ENCODE measurements around the gene MDM2. TPM values are rescaled to one million over a fixed set of nuclear protein-coding genes. Genes with fewer than 3 reads are reported as not detected.

Gene MDM2
- total and polyA plus RNA-seq, 10 donors: 41.5 to 248 (median 111) TPM

DNA sequence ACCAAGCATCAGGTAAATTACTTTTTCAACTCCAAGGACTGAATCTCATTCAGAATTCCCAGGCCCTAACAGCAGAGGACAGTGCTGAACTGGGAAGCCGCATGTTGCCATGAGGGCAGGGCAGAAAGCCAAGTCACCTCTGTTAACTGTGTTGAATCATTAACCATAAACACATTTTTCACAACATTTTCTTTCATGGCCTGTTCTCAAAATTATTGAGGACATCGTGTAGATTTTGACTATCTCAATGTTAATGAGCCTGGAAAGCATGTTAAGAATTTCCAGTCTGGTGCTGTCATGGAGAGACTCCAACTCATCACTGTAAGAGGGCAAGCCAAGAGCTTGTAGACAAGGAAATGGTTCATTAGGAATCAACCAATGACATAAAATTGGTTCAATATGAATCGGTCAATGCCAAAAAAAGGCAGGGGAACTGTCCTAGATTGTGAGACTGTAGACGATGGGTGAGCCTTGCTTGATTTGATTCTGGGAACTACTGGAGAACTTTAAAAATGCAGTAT, 91.3 kb downstream of the MDM2 start:
- intact Hi-C loops (cut with DNase I; ENCODE audit: low total_unique reads): no loop called here
- H3K27me3 ChIP-seq (replicated peaks in 1 of 7): no peaks in the 10 kb centered on the region
- H3K4me1 ChIP-seq: peaks cover 0 to 38% (median 23%) of the 10 kb centered on the region in 6 donors
- TF ChIP-seq POLR2AphosphoS5 (IDR thresholded peaks at IDR 0.05) (peak in 1 of 3 donors; percentile 22), POLR2A (IDR thresholded peaks at IDR 0.05) (no peak)
- H3K36me3 ChIP-seq: no peaks in the 10 kb centered on the region
- no peak overlapping the region for H3K4me3 ChIP-seq
- no peaks in the 10 kb centered on the region for H3K9me3 ChIP-seq
- no peak for DNase-seq
- 64 to 91% (median 80%) methylated on average over 4 of the region's 4 CpGs for WGBS, 5 donors
- no peak overlapping the region for H3K27ac ChIP-seq

DNA sequence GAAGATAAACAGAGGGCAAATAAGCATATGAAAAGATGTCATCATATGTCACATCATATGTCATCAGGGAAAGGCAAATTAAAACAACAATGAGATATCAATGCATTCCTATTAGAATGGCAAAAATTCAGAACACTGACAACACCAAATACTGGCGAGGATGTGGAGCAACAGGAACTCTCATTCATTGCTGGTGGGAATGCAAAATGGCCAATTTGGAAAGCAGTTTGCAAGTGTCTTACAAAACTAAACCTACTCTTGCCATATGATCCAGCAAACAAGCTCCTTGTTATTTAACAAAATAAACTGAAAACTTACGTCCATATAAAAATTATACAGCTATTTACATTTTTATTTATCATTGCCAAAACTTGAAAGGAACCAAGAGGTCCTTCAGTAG, 92.3 kb downstream of the MDM2 start:
- H3K27ac ChIP-seq: no peak overlapping the region
- H3K27me3 ChIP-seq (replicated peaks in 1 of 7): no peaks in the 10 kb centered on the region
- peaks cover 3 to 47% (median 31%) of the 10 kb centered on the region in 6 donors for H3K4me1 ChIP-seq
- TF ChIP-seq, protein P1, sequence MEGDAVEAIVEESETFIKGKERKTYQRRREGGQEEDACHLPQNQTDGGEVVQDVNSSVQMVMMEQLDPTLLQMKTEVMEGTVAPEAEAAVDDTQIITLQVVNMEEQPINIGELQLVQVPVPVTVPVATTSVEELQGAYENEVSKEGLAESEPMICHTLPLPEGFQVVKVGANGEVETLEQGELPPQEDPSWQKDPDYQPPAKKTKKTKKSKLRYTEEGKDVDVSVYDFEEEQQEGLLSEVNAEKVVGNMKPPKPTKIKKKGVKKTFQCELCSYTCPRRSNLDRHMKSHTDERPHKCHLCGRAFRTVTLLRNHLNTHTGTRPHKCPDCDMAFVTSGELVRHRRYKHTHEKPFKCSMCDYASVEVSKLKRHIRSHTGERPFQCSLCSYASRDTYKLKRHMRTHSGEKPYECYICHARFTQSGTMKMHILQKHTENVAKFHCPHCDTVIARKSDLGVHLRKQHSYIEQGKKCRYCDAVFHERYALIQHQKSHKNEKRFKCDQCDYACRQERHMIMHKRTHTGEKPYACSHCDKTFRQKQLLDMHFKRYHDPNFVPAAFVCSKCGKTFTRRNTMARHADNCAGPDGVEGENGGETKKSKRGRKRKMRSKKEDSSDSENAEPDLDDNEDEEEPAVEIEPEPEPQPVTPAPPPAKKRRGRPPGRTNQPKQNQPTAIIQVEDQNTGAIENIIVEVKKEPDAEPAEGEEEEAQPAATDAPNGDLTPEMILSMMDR (IDR thresholded peaks at IDR 0.05 in 8 of 11, conservative IDR thresholded peaks at IDR 0.05 in 3 of 11): no peak
- TF ChIP-seq POLR2AphosphoS5 (IDR thresholded peaks at IDR 0.05): no peak
- TF ChIP-seq POLR2A (IDR thresholded peaks at IDR 0.05): no peak
- WGBS, 5 donors: 27 to 73% (median 42%) methylated on average over 2 of the region's 2 CpGs
- intact Hi-C loops (cut with DNase I; ENCODE audit: low total_unique reads): no loop called here
- no peak overlapping the region for H3K4me3 ChIP-seq
- H3K36me3 ChIP-seq: no peaks in the 10 kb centered on the region
- H3K9me3 ChIP-seq: no peaks in the 10 kb centered on the region
- DNase-seq: no peak

Other genes starting within 250 kb of the MDM2 start
- gene RAP1B, start 197.3 kb upstream of the MDM2 start, total RNA-seq: 100 to 1,000 TPM; 178 to 321 (median 249) TPM
- 100 to 1,000 TPM; 107 to 157 (median 132) TPM for gene RAP1B, start 197.3 kb upstream of the MDM2 start, polyA plus RNA-seq
- gene NUP107, start 121.2 kb upstream of the MDM2 start, total RNA-seq: 10 to 100 TPM; 41.1 to 61.4 (median 53.4) TPM
- 10 to 100 TPM; 19.7 to 26.7 (median 20.3) TPM for gene NUP107, start 121.2 kb upstream of the MDM2 start, polyA plus RNA-seq
- gene SLC35E3, start 62.0 kb upstream of the MDM2 start, total RNA-seq: 10 to 100 TPM in 3 of 7 donors, 1 to 10 TPM in 4; 4.8 to 16.1 (median 7.8) TPM
- gene SLC35E3, start 62.0 kb upstream of the MDM2 start, polyA plus RNA-seq: 1 to 10 TPM; 4.8 to 5.7 (median 5.1) TPM
- gene CPM, start 125.0 kb downstream of the MDM2 start, total RNA-seq: 100 to 1,000 TPM in 4 of 7 donors, 10 to 100 TPM in 3; 14.3 to 189 (median 127) TPM
- gene CPM, start 125.0 kb downstream of the MDM2 start, polyA plus RNA-seq: 10 to 100 TPM in 1 of 3 donors, 1 to 10 TPM in 2; 3.5 to 24.6 (median 7.5) TPM

All from spleen (tissue), 11 donors.